SK-N-SH (cell line): ENCODE results near the gene WDFY1. TPM values are rescaled to one million over a fixed set of nuclear protein-coding genes. Genes with fewer than 3 reads are reported as not detected.

Source experiments
- CTCF ChIA-PET: fragments of 300-600, 350-600 bp; formaldehyde crosslinking; extraction: SDS; loops from one replicate; lab custom pipeline; 2021; lab: Yijun Ruan, JAX
- POLR2A ChIA-PET: fragments of 350-600 bp; sonication (Branson Sonifier 250); formaldehyde crosslinking; extraction: SDS; loops from one replicate; lab custom pipeline; 2020; ENCODE audit warnings: antibody characterized with exemption, inconsistent platforms; lab: Yijun Ruan, JAX
- DNase-seq: peaks from one replicate; pipeline ENCODE4 v3.0.0; 2012
- H2AFZ ChIP-seq: fragments of 200-600 bp; sonication (generic); 2 replicates; pipeline ENCODE4 v1.8.1; 2016; ENCODE audit warnings: antibody characterized with exemption, mild to moderate bottlenecking, low read depth
- H3F3A ChIP-seq: fragments of 200-600 bp; sonication (generic); replicated peaks from 2 replicates; pipeline ENCODE3; 2016; ENCODE audit warnings: antibody characterized with exemption, mild to moderate bottlenecking; ENCODE audit not compliant: insufficient read depth
- H3K27ac ChIP-seq, 2 experiments: fragments of 200-500 bp in 1 of 2; fragments of 200-600 bp in 1 of 2; sonication (Bioruptor generic) in 1 of 2; sonication (generic), shearing (Covaris generic) in 1 of 2; 2 replicates each; pipeline versions ENCODE4 v1.5.1 to v1.6.1; 2014 to 2016; ENCODE audit warnings: low read depth in 2 of 2, inconsistent platforms in 1 of 2, low read length in 1 of 2, mild to moderate bottlenecking in 1 of 2, mixed read lengths in 1 of 2
- H3K27me3 ChIP-seq: fragments of 200-600 bp; sonication (generic), shearing (Covaris generic); 2 replicates; pipeline ENCODE4 v1.6.1; 2016; ENCODE audit warnings: mixed run types; ENCODE audit not compliant: insufficient read depth
- H3K36me3 ChIP-seq, 2 experiments: fragments of 200-500 bp in 1 of 2; fragments of 200-600 bp in 1 of 2; sonication (Bioruptor generic) in 1 of 2; sonication (generic) in 1 of 2; replicated peaks in 1 of 2; 2 replicates each; pipeline versions ENCODE3 to v1.5.1; 2014 to 2016; ENCODE audit warnings: low read length in 1 of 2, mild to moderate bottlenecking in 1 of 2; ENCODE audit not compliant: insufficient read depth in 2 of 2, control insufficient read depth in 1 of 2
- H3K4me1 ChIP-seq, 2 experiments: fragments of 200-500 bp in 1 of 2; fragments of 200-600 bp in 1 of 2; sonication (Bioruptor generic) in 1 of 2; sonication (generic), shearing (Covaris generic) in 1 of 2; 2 replicates each; pipeline versions ENCODE4 v1.5.1 to v1.6.1; 2014 to 2016; ENCODE audit warnings: low read depth in 1 of 2, low read length in 1 of 2, mixed run types in 1 of 2; ENCODE audit not compliant: insufficient read depth in 2 of 2, control insufficient read depth in 1 of 2
- H3K4me2 ChIP-seq: fragments of 200-600 bp; sonication (generic), shearing (Covaris generic); 2 replicates; pipeline ENCODE4 v1.6.1; 2017; ENCODE audit warnings: mixed run types
- H3K4me3 ChIP-seq, 2 experiments: fragments of 200-500 bp in 1 of 2; fragments of 200-600 bp in 1 of 2; sonication (Bioruptor generic) in 1 of 2; sonication (generic), shearing (Covaris generic) in 1 of 2; 2 replicates each; pipeline versions ENCODE4 v1.5.1 to v1.8.1; 2014 to 2016; ENCODE audit warnings: low read depth in 2 of 2, inconsistent platforms in 1 of 2, low read length in 1 of 2, mild to moderate bottlenecking in 1 of 2, mixed read lengths in 1 of 2, moderate library complexity in 1 of 2
- H3K79me2 ChIP-seq: fragments of 200-600 bp; sonication (generic); 2 replicates; pipeline ENCODE4 v1.8.1; 2017; ENCODE audit warnings: mild to moderate bottlenecking; ENCODE audit not compliant: insufficient read depth
- H3K9ac ChIP-seq: fragments of 200-600 bp; sonication (generic); 2 replicates; pipeline ENCODE4 v1.6.1; 2017; ENCODE audit warnings: mixed run types
- H3K9me2 ChIP-seq: fragments of 200-600 bp; sonication (generic); 2 replicates; pipeline ENCODE4 v1.6.1; 2017; ENCODE audit warnings: mixed run types
- H3K9me3 ChIP-seq: fragments of 200-600 bp; sonication (generic); 2 replicates; pipeline ENCODE4 v1.6.1; 2017; ENCODE audit warnings: mixed run types, mild to moderate bottlenecking, moderate library complexity
- H4K20me1 ChIP-seq: fragments of 200-600 bp; sonication (generic); 2 replicates; pipeline ENCODE4 v1.6.1; 2017; ENCODE audit warnings: mild to moderate bottlenecking, mixed run types; ENCODE audit not compliant: insufficient read depth
- CHD2 ChIP-seq: fragments of 150-350 bp; IDR thresholded peaks from 2 replicates; pipeline ENCODE4 v1.6.1; 2018; ENCODE audit warnings: low read length; ENCODE audit not compliant: partially characterized antibody
- ELF1 ChIP-seq: IDR thresholded peaks from 2 replicates; pipeline ENCODE4 v1.4.0; 2012
- EP300 ChIP-seq, 2 experiments: IDR thresholded peaks; 2 replicates each; pipeline versions ENCODE4 v1.4.0 to v1.6.1; 2012; ENCODE audit warnings: borderline replicate concordance in 1 of 2, low read depth in 1 of 2, low read length in 1 of 2
- GABPA ChIP-seq: IDR thresholded peaks from 2 replicates; pipeline ENCODE4 v1.4.0; 2012; ENCODE audit warnings: low read depth, mild to moderate bottlenecking
- IRF3 ChIP-seq: fragments of 150-350 bp; IDR thresholded peaks from 2 replicates; pipeline ENCODE4 v1.6.1; 2016; ENCODE audit warnings: mild to moderate bottlenecking, low read depth, low read length
- MEF2A ChIP-seq: IDR thresholded peaks from 2 replicates; pipeline ENCODE4 v1.4.0; 2012; ENCODE audit warnings: low read depth, borderline replicate concordance
- MXI1 ChIP-seq: IDR thresholded peaks from 2 replicates; pipeline ENCODE4 v1.6.1; 2012; ENCODE audit warnings: mild to moderate bottlenecking, low read depth, low read length, improper control_type of control experiment
- NFIC ChIP-seq: IDR thresholded peaks from 2 replicates; pipeline ENCODE4 v1.4.0; 2012; ENCODE audit warnings: borderline replicate concordance
- POLR2AphosphoS5 ChIP-seq: IDR thresholded peaks from 2 replicates; pipeline ENCODE4 v1.6.1; 2012; ENCODE audit warnings: low read depth, low read length
- RAD21 ChIP-seq: IDR thresholded peaks from 2 replicates; pipeline ENCODE4 v1.6.1; 2012; ENCODE audit warnings: mild to moderate bottlenecking, low read length
- RCOR1 ChIP-seq: fragments of 150-350 bp; IDR thresholded peaks from 2 replicates; pipeline ENCODE4 v1.6.1; 2017; ENCODE audit warnings: antibody characterized with exemption, low read length
- REST ChIP-seq: IDR thresholded peaks from 2 replicates; pipeline ENCODE4 v1.6.1; 2012; ENCODE audit warnings: mild to moderate bottlenecking, low read depth, low read length, moderate library complexity
- SMC3 ChIP-seq: IDR thresholded peaks from 2 replicates; pipeline ENCODE4 v1.6.1; 2012; ENCODE audit warnings: low read depth, low read length, improper control_type of control experiment
- TCF12 ChIP-seq: IDR thresholded peaks from 2 replicates; pipeline ENCODE4 v1.4.0; 2012
- TEAD4 ChIP-seq: IDR thresholded peaks from 2 replicates; pipeline ENCODE4 v1.4.0; 2012; ENCODE audit warnings: mild to moderate bottlenecking, borderline replicate concordance; ENCODE audit not compliant: insufficient read depth
- USF1 ChIP-seq: IDR thresholded peaks from 2 replicates; pipeline ENCODE4 v1.4.0; 2012; ENCODE audit warnings: low read depth, borderline replicate concordance
- YY1 ChIP-seq: IDR thresholded peaks from 2 replicates; pipeline ENCODE4 v1.4.0; 2012; ENCODE audit warnings: low read depth, mild to moderate bottlenecking
- ZBTB33 ChIP-seq: IDR thresholded peaks from 2 replicates; pipeline ENCODE4 v1.4.0; 2012; ENCODE audit warnings: low read depth, borderline replicate concordance
- WGBS: methylation state at CpG from one replicate; pipeline ENCODE4 v1.1.6; 2017; ENCODE audit warnings: low lambda C conversion rate; 5-methylcytosine and 5-hydroxymethylcytosine counted together
- polyA plus RNA-seq, 3 experiments: library from polyadenylated mRNA; depleted of rRNA; stranded (reverse); fragments of >200 nt; gene quantifications; 2 replicates each; pipeline ENCODE4 v1.2.3, GENCODE V29; 2012

The WDFY1 gene
- polyA plus RNA-seq, 1 of the 3 experiments (the other 2 are of a cell fraction), result 21.7 TPM

- no peak for TF ChIP-seq REST
- TF ChIP-seq CHD2, result no peak
- TF ChIP-seq MXI1, result no peak
Observed at GRCh38 chr2:223918671-223919134, 26.4 kb downstream of the WDFY1 start (continued).

GRCh38 chr2:223916181-223916920 lies 28.8 kb downstream of the WDFY1 start:
- POLR2A ChIA-PET, result no interaction called here
- no peak for DNase-seq
- peaks cover 75% of the 10 kb centered on the region for H3K79me2 ChIP-seq

More at GRCh38 chr2:223916181-223916920, 28.8 kb downstream of the WDFY1 start:
- Histone ChIP-seq H3F3A (no peaks in the 10 kb centered on the region), H3K27me3 (no peaks in the 10 kb centered on the region), H3K4me3 (no peak overlapping the region), H4K20me1 (peaks cover 25% of the 10 kb centered on the region), H3K27ac (no peak overlapping the region), H3K9ac (no peak overlapping the region), H3K4me2 (no peak overlapping the region), H3K4me1 (no peaks in the 10 kb centered on the region), H2AFZ (no peak overlapping the region), H3K9me3 (no peaks in the 10 kb centered on the region), H3K9me2 (no peaks in the 10 kb centered on the region), H3K36me3 (peaks cover 13 to 39% of the 10 kb centered on the region in 2 experiments)
- CTCF ChIA-PET, result no interaction called here
- WGBS, result 90% methylated on average over 6 of the region's 8 CpGs
- TF ChIP-seq GABPA (no peak), REST (no peak), RAD21 (no peak), USF1 (no peak), ZBTB33 (no peak), TCF12 (no peak), MEF2A (no peak), EP300 (IDR thresholded peaks at IDR 0.05; ENCODE audit: borderline replicate concordance in 1 of 2, low read depth in 1 of 2, low read length in 1 of 2) (no peak), SMC3 (no peak), CHD2 (no peak), POLR2AphosphoS5 (no peak), NFIC (no peak), YY1 (no peak), TEAD4 (no peak), RCOR1 (no peak), IRF3 (no peak), ELF1 (no peak)
